HG03442 (cell line): ENCODE measurements around the gene TPRA1.
"Not testable (repeated sequence)": the region's sequence is repeated elsewhere in the genome, so short reads cannot be mapped to it uniquely, and the experiment has no call there.

Experiments used
- ATAC-seq: cut with Tn5 transposase; IDR thresholded peaks from one replicate; pipeline ENCODE4 v1.9.1; 2021; ENCODE audit warnings: mild to moderate bottlenecking, moderate library complexity; ENCODE audit not compliant: unreplicated experiment

The TPRA1 gene

GRCh38 chr3:127616836-127617605 is 26.5 kb upstream of the TPRA1 start:
- no peak for ATAC-seq

DNA sequence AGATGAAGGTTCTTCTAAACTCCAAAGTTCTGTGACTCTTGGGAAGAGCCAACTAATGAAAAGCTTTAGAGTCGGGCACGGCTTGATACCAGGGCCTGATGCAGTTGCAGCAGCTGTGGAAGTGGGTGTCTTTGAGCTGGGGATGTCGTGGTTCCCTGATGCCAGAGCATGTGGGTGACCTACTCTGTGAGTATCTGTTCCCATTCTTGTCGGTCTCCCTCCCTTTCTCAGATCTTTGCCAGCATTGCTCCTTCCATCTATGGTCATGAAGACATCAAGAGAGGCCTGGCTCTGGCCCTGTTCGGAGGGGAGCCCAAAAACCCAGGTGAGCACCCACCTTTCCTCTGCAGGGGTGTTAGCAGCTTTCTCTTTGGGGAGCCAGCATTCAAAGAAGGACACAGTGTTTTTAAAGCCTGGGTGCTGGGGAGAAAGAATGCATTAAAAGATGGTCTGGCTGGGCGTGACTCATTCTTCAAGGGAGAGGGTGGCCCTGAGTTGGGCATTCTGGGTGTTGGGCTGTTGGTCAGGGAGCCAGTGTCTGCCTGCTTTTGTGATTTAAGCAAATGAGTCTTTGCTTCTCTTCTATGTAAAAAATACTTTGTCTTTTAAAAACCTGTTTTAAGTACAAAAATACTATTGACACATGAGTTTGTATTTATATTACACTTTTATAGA is 25.2 kb upstream of the TPRA1 start:
- ATAC-seq: no peak

DNA sequence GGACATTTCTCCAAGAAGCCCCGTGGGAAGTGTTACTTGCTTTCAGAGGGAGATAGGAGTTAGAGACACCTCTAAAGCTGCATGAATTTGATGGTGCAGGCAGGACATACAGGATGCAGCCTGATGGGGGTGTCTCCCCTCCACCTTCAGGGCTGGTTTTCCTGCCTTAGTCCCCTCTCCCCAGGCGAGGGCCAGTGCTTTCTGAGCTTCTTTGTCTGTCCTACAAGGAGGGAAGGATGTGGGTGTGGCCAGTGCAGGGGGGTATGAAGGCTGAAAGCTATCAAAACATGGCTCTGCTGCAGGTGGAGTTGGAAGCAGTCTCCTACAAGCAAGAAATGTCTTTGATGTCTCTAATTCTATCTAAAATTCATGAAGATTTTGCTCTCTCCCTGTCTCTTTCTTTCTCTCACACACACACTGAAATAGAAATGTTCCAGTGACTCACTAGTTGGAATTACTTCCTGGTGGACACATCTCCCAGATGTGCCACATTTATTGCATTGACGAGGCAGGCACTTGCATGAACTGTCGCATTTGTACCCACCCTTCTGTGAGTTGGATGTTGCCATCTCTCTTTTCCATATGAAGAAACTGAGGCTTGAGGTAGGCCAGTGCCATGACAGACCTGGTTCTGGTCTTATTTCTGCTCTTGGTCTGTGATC is 24.5 kb upstream of the TPRA1 start:
- no peak for ATAC-seq

- ATAC-seq: no peak
These were observed 22.9 kb upstream of the TPRA1 start for GRCh38 chr3:127613406-127613805.

- ATAC-seq: no peak
These were observed 22.4 kb upstream of the TPRA1 start for GRCh38 chr3:127612966-127613365.

GRCh38 chr3:127611251-127611650 is 20.7 kb upstream of the TPRA1 start:
- no peak for ATAC-seq

DNA sequence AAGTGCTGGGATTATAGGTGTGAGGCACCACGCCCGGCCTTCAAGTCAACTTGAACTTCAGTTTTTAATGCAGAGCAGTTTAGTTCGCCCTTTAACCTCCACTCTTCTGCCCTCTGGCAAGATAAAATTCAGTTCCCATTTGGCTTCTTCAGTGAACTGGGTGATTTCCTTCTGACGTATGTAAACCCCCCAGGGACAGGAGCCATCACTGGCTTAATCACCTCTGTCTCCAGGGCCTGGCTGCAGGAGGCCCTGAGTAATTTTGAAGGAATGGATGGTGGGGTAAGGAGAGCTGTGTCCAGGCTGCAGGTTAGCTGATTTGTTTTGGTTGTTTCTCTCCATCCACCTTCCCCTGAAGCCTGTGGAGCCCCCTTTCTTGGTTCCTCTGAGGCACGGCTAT is 19.6 kb upstream of the TPRA1 start:
- no peak for ATAC-seq

- ATAC-seq: no peak
These were observed 17.8 kb upstream of the TPRA1 start for GRCh38 chr3:127608362-127608718.

DNA sequence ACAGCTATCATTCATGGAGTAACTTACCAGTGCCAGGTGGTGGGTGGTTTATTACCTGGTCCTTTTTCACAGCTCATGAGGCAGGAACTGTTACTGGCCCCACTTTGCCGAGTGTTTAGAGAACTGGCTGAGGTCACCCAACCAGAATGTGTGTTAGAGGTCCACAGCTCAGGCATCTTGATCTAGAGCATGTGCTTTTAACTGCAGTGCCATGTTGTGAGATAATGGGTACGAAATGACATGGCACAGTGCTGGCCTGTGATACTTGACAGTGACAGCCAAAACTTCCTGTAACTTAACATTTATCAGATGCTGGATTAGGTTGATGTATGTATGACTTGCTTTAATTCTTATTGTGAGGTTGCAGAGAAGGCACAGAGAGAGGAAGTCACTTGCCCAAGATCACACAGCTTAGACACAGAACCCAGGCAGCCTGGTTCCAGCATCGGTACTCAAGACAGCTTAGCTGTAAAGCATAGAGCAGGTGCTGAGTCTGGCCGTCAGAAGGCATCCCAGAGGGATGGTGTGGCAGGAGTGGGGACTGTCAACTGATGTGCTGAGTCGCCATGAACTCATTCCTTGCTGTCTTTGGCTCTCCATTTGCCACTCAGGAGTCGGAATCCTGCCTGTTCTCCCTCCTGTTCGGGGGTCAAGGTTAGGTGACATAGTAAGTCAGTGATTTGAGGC is 17.3 kb upstream of the TPRA1 start:
- ATAC-seq: no peak

GRCh38 chr3:127606981-127607595 is 16.6 kb upstream of the TPRA1 start:
- no peak for ATAC-seq

GRCh38 chr3:127606086-127606805 is 15.7 kb upstream of the TPRA1 start:
- ATAC-seq: no peak

DNA sequence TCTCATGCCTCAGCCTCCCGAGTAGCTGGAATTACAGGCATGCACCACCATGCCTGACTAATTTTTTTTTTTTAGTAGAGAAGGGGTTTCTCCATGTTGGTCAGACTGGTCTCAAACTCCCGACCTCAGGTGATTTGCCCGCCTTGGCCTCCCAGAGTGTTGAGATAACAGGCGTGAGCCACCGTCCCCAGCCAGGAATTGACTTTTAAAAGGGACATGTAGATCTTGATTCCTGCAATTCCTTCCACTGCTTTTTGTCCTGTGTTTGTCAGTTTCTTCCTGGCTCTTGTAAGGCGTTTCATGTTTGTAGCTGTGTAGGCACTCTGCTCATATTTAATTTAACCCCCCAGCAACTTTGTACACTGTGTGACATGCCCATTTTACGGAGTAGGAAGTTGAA is 15.0 kb upstream of the TPRA1 start:
- not testable (repeated sequence) for ATAC-seq

DNA sequence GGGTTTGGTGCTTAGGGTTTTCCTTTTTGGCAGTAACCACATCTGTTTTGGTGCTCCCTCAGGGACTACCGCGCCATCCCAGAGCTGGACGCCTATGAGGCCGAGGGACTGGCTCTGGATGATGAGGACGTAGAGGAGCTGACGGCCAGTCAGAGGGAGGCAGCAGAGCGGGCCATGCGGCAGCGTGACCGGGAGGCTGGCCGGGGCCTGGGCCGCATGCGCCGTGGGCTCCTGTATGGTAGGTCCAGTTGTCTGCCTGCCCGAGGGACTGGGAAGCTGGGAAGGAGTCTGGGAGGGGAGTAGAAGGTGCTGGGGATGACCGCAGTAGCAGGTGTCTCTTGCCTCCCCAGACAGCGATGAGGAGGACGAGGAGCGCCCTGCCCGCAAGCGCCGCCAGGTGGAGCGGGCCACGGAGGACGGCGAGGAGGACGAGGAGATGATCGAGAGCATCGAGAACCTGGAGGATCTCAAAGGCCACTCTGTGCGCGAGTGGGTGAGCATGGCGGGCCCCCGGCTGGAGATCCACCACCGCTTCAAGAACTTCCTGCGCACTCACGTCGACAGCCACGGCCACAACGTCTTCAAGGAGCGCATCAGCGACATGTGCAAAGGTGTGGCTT is 14.1 kb upstream of the TPRA1 start:
- no peak for ATAC-seq

DNA sequence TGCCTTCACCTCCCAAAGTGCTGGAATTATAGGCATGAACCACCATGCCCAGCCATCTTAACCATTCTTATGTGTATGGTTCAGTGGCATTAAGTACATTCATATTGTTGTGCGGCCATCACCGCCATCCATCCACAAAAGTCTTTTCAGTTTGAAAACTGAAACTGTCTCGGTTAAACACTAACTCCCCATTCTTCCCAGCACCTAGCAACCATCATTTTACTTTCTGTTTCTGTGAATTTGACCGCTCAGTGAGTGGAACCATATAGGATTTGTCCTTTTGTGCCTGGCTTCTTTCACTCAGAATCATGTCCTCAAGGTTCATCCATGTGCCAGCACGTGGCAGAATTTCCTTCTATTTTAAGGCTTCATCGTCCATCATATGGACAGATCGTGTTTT is 13.5 kb upstream of the TPRA1 start:
- no peak for ATAC-seq

- ATAC-seq: no peak
These were observed 10.4 kb upstream of the TPRA1 start for GRCh38 chr3:127600749-127601456.

DNA sequence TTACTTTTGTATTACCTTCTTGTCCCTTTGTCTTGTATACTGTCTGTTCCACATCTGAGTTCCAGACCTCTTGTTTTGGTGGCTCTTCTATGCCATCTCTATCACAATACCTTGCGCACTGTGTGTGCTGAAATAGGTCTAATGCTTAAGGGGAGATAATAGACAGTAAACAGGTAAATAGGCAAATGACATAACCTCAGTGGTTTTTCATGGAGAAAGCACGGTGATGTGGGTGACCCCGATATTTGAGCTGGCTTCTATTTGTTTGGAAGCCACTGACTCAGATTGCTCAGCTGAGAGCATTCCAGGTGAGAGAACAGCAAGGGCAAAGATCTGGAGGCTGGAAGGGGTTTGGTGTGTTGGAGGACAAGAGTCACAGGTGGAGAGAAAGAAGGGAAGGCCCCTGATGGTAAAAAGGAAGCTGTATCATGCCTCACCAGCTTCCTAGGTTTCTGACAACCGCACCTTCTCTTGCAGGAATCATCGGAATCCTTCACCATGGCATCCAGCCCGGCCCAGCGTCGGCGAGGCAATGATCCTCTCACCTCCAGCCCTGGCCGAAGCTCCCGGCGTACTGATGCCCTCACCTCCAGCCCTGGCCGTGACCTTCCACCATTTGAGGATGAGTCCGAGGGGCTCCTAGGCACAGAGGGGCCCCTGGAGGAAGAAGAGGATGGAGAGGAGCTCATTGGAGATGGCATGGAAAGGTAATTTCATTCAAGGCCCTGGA is 8.5 kb upstream of the TPRA1 start:
- ATAC-seq: no peak

DNA sequence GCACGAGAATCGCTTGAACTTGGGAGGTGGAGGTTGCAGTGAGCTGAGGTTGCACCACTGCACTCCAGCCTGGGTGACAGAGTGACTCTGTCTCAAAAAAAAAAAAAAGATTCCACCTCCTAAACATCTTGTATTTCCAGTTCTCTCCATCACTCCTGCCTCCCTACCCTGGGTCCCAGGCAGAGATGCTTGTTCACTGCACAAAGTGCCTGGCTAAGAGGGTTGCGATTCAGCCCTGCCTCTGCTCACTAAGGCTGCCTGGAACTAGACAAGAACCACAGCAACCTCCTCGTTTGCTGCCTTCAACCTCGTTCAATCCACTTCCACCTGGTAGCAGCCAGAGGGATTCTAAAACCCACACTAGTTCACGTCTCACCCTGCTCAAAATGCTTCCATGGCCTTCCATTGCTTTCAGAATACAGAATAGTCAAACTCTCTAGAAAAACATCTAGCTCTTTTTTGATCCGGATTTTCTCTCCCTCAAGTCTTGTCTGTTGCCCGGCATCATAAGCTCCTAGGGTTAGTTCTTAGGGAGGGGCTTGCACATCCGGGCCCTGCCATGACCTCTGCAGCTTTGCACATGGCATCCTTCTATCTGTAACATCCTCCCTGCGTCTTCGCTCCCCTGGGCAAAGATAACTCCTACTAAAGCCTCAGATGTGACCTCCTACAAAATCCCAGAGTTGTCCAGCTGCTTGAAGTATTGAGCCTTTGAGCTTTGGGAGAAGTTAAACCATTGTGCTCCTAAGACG is 6.7 kb upstream of the TPRA1 start:
- ATAC-seq: no peak

GRCh38 chr3:127595303-127595702 is 4.8 kb upstream of the TPRA1 start:
- ATAC-seq: no peak
